ENCODE results near the gene MAPK9. TPM values are rescaled to one million over a fixed set of nuclear protein-coding genes. Genes with fewer than 3 reads are reported as not detected.
"Not testable (repeated sequence)": the region's sequence is repeated elsewhere in the genome, so short reads cannot be mapped to it uniquely, and the experiment has no call there.

Gene MAPK9
- total RNA-seq, 1 donor from 2014 or later = 27.4 TPM

DNA sequence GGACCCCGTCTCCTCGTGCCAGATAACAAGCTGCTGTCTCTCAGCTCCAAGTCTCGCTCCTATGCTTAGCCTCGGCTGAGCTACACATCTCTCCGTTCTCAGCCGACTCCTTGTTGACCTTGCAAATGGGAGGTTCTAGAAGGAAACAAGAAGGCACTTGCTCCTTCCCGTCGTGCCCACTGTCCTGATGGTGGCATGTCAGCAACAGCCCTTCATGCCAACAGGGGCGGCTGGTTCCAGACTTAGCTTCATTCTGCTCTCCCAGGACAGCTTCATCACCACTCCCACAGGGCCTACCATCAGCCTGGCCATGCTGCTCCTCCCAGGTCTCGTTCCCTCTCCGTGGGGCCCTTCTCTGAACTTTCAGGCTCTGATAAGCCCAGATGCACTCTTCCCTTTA lies 69.8 kb downstream of the MAPK9 start:
- no peak for DNase-seq

- DNase-seq = no peak
These were observed 74.1 kb downstream of the MAPK9 start for GRCh38 chr5:180217797-180218196.

- DNase-seq = no peak
These were observed 75.2 kb downstream of the MAPK9 start for GRCh38 chr5:180216646-180217171.

GRCh38 chr5:180215783-180216630 lies 75.9 kb downstream of the MAPK9 start:
- DNase-seq = no peak

GRCh38 chr5:180214870-180215770 lies 76.8 kb downstream of the MAPK9 start:
- DNase-seq = no peak

DNA sequence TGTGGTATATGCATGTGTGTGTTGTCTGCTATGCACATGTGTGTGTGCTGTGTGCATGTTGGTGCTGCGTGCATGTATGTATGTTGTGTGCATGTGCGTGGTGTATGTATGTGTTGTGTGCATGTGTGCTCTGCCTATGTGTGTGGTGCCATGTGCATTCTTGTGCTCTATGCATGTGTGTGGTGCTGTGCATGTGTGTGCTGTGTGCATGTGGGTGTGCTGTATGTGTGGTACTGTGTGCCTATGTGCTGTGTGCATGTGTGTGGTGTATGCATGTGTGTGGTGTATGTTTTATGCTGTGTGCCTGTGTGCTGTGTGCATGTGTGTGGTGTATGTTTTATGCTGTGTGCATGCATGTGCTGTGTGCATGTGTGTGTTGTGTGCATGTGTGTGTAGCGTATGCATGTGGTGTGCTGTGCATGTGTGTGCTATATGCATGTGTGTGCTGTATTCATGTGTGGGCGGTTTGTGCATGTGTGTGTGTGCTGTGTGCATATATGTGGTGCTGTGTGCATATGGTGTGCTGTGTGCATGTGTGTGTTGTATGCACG lies 78.2 kb downstream of the MAPK9 start:
- DNase-seq = no peak

GRCh38 chr5:180213256-180213600 lies 78.7 kb downstream of the MAPK9 start:
- DNase-seq = no peak

GRCh38 chr5:180212363-180213255 lies 79.3 kb downstream of the MAPK9 start:
- DNase-seq = peak; percentile 27

- DNase-seq = no peak
These were observed 80.2 kb downstream of the MAPK9 start for GRCh38 chr5:180211761-180212035.

GRCh38 chr5:180210961-180211760 lies 80.7 kb downstream of the MAPK9 start:
- DNase-seq = no peak

GRCh38 chr5:180210077-180210476 lies 81.8 kb downstream of the MAPK9 start:
- not testable (repeated sequence) for DNase-seq

DNA sequence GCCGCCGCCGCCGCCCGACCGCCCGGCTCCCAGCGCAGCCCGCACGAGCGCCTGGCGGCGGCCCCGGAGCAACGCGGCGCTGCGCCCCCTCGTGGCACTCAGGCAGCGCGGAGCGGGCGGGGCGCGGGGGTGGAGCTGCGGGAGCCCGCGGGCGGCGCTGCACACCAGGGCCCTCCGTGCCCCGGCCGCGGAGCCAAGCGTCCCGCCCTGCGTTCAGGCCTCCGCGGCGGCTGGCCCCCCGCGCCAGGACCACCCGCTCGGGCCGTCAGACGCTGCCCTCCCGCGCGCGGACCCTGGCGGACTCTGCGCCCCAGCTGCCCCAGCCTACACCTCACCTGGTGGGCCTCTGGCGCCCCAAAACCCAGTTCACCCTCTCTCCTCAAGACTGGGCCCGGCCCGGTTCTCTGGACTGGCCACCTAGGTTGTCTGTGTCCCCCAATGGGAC lies 82.7 kb downstream of the MAPK9 start, which contains the start of gene RASGEF1C:
Gene RASGEF1C (minus strand): TSS at position 75 of the 445 bp plus-strand sequence. CDS start 71,159 bp downstream, outside the sequence.
- DNase-seq = peak; percentile 80

DNA sequence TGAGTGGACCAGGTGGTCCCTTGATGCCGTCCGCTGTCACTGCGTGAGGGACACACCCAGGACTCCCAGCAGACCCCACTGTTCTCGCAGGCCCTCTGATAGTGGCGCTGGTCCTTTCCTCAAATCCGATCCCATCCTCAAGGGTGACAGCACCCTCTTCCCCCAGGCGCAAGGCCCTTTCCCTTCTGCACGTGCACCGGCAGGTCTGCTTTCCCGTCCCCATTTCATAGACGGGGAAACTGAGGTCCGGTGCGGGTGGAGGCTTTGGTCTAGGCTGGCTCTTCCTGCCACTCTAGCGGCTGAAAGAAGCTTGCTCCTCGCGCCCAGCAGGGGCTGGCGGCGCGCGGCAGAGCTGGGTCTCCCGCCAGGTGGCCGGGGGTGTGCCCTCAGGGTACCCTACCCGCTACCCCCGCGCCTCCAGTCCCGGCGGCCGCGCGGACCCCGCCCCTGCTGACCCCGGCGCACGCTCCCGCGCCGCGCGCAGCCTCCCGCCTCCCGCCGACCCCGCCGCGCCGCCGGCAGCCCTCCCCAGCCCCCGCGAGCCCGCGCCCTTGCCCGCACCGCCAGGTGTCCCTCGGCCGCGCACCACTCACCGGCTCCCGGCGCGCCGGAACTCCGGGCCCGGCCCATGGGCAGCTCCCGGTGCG lies 83.3 kb downstream of the MAPK9 start:
- DNase-seq = peak; percentile 29

- DNase-seq = no peak
These were observed 83.8 kb downstream of the MAPK9 start for GRCh38 chr5:180208038-180208434.

GRCh38 chr5:180207593-180207992 lies 84.3 kb downstream of the MAPK9 start:
- DNase-seq = no peak

DNA sequence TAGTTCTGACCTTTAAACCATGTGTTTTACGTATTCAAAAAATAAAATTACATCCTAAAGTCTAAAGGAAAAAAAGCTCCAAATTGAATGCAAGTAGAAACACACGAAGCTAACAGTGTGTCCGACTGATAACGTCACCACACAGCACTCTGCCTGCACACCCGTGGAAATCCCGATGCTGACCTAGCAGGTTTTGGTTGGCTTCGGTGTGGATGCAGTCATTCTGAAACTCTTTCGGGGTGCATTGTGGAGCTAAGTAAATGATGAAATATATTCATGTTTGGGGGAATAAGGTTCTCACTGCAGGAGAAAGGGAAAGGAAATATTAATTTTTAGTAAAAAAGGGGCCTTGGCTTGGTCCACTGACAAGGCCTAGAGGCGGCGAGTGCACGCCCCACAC lies 84.9 kb downstream of the MAPK9 start:
- no peak for DNase-seq

DNA sequence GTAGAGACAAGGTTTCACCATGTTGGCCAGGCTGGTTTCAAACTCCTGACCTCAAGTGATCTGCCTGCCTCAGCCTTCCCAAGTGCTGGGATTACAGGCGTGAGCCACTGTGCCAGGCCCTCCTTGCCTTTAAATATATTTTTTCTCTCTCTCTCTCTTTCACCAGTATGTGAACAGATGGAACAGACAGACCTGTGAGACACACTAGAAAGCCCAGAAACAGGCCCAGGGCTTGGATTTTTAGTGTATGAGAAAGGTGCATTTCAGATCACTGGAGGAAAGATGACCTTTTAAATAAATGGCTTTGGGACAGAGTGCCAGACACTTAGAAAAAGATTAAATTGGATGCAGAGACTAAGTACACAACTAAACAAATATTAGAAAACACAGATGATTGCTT lies 86.0 kb downstream of the MAPK9 start:
- DNase-seq = no peak

GRCh38 chr5:180204276-180204819 lies 87.5 kb downstream of the MAPK9 start:
- DNase-seq = no peak

- no peak for DNase-seq
These were observed 88.8 kb downstream of the MAPK9 start for GRCh38 chr5:180202939-180203573.

Data from dermis blood vessel endothelial cell (primary cell).